GM21528 (cell line): ENCODE measurements around the gene IMMT.
"Not testable (repeated sequence)": the region's sequence is repeated elsewhere in the genome, so short reads cannot be mapped to it uniquely, and the experiment has no call there.

ENCODE experiments used
- ATAC-seq: cut with Tn5 transposase; IDR thresholded peaks from one replicate; pipeline ENCODE4 v1.9.1; 2021; ENCODE audit warnings: mild to moderate bottlenecking, moderate library complexity; ENCODE audit not compliant: unreplicated experiment, low FRiP score

IMMT gene

DNA sequence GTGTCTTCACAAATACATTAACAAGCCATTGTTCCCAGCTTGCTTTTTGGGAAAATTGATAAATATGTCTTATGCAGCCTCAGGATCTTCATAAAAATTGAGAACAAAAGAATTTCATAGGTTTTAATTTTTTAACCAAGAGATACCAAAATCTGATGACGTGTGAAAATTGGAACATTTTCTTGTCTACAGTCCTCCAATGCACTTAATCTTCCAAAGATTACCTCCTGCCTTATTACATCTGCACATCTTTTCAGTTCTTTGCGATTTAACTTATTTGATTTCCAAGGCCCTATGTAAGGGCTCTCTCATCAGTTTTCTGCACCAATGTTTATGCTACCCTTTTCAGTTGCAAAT lies 7.1 kb upstream of the IMMT start:
- no peak for ATAC-seq

DNA sequence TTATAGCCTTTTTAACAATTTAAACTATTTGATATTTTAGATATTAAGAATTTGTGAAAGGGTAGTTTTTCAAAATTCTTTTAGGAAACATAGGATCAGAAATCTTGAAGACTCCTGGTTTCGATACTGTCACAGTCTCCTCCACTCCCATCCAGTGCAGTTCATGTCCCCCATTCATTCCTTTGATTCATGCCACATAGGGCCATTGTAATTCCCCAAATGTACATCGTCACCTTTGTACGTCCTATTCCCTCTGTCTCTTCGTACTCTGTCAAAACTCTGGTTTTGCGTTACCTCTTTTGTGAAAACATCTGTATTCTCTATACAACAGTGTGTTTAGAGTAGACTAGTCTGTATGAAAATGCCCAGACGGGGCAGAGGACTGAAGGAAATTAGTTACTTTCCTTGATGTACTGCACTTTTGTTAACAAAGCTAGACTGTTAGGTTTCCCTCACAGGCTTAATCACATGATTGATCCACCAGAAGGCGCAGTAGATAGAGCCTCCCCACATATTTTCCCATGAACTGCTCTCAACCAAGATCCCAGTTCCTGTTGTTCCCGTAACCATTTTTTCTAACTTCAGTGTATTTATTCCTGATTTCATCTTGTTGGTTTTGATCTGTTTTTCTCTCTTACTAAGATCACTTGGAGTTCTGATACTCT lies 6.5 kb upstream of the IMMT start:
- no peak for ATAC-seq

DNA sequence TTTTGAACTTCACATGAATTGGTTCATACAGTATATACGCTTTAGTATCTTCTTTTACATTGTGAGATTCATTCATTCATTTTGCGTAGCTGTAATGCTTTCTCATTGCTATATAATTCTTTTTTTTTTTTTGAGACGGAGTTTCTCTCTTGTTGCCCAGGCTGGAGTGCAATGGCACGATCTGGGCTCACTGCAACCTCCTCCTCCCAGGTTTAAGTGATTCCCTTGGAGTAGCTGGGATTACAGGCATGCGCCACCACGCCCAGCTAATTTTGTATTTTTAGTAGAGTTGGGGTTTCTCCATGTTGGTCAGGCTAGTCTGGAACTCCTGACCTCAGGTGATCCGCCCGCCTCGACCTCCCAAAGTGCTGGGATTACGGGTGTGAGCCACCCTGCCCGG lies 5.3 kb upstream of the IMMT start:
- ATAC-seq: not testable (repeated sequence)

DNA sequence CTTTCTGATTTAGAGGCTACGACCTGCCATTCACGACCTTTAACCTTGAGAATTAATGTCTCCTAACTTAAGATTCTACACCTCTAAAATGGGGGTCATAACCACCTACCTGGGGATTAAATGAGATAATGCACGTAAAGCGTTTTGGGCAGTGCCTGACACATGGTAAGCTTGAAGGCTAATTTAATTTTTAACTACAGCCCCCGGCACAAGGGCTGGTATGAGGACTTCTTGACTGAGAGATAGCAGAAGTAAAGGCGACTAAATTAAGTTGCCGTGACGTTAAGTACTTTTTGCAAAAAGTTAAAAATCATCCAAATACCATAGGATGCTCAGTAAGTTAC lies 4.5 kb upstream of the IMMT start:
- no peak for ATAC-seq

DNA sequence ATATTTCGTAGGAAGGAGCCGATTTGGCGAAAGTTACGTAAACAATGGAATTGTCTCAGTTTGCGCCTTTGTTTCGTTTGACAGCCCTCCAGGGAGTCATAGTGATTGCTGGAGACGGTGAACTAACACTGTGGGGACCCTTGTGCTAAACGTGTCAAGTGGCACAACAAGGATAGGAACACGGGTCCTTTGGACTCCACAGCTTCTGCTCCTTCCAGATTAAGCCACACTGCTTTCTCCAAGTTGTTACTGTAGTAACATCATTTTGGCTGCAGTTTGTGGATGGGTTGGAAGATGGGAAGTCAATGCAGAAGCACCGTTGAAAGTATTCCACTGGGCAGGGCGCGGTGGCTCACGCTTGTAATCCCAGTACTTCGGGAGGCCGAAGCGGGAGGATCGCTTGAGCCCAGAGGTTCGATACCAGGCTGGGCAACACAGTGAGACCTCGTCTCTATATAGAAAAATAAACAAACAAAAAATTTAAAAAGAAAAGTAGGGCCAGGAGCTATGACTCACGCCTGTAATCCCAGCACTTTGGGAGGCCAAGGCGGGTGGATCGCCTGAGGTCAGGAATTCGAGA lies 636 bp upstream of the IMMT start:
- ATAC-seq: no peak

DNA sequence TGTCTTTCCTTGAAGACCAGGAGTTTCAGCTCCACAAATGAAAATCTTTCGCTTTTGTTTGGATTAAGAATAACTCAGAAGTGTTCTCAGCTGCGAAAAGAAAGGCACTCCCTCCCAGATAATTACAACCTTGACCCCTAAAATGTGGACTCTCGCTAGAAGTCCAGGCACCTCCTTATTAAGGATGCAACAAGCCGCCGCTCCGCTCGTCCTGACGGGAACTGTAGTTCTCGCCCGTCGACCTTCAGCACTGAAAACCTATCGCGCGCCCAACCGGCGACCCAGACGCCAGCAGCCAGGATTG lies 559 bp downstream of the IMMT start:
- ATAC-seq: no peak

- ATAC-seq: no peak
Measured at GRCh38 chr2:86193901-86194567, 1.2 kb downstream of the IMMT start.

- ATAC-seq: no peak
Measured at GRCh38 chr2:86189782-86190416, 5.4 kb downstream of the IMMT start.

- ATAC-seq: no peak
Measured at GRCh38 chr2:86186431-86186830, 8.8 kb downstream of the IMMT start.

- ATAC-seq: no peak
Measured at GRCh38 chr2:86185517-86186212, 9.6 kb downstream of the IMMT start.

GRCh38 chr2:86176597-86176996 lies 18.7 kb downstream of the IMMT start:
- no peak for ATAC-seq

GRCh38 chr2:86175828-86176227 lies 19.4 kb downstream of the IMMT start:
- ATAC-seq: no peak

DNA sequence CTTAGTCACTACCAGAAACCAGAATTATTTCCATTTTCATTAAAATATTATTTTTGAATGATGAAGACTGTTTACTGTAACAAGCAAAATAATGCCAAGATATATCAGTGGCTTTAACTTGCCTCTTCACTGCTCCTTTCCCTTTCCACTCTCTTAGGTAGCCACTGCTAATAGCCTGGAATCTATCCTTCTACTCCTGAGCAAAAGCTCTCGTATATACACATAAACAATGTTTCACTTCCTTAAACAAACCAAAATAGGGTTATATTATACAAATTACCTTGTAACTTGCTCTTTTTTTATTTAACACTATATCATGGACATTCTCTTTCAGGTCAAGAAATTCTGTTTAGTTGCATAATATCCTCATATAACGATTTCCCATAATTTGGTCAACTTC lies 20.8 kb downstream of the IMMT start:
- ATAC-seq: no peak

GRCh38 chr2:86172610-86173009 lies 22.7 kb downstream of the IMMT start:
- no peak for ATAC-seq

DNA sequence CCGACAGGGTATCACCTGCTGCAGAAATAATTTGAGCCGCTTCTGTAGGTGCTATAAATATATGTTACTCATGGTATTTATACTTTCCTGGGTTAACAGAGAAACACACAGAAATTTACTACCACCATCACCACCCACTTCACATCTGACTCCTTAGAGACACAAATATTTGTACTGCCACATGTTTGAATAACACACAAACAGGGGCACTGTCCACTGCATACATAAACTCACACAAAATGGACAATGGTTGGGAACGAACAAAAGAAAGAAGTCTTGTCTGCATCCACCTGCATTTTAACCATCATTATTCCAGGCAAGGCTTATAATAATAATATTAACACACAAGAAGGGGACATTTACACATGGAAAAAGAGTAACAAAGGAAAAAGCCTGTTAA lies 24.0 kb downstream of the IMMT start:
- no peak for ATAC-seq

DNA sequence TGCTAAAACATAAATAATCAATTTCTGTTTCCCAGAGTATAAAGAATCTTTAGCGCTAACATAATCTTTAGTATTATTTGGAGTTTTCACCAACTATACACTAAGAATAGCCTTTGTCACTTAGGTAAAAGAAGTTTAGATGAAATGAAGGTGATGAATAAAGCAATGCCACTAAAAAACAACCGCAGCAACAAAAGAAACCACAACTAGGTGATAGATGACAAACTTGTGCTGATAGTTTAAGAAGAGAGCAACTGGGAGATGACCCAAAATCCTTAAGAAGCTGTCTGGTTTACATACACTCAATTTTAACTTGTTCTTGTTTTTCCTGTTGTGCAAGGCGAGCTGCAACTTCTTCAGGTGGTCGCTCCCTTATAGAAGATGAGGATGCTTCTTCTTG lies 24.8 kb downstream of the IMMT start:
- ATAC-seq: no peak

DNA sequence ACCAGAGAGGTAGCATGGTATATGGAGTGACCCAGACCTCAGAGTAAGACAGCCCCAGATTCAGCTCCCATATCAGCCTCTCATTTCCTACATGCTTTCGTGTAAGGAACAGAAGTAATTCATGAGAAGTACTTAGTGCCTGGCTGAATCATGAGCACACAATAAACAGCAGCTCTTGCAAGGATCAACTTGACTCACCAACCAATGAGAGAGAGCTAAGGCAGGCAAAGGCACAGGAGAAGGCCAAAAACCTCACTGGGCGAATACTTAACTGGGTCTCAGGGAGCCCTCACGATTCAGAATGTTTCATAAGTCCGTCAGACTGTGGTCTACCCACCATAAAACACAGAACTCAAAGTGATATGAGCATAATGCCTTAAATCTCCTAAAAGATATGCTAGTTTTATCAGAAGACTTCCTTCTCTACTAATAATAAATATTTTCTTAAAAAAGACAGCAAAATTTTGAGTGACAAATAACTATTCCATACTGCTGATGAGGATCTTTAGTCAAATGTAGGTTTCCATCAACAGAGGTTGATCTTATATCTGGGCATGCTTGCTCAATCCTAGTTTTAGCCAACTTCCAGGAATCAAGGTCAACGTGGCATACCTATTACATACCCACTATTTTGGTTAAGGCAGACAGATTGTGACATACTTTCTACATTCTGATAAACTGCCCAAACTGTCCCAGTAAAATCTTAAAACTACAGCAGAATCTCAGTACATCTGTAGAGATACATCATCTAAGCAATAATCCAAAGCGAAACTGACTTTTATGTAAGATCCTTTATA lies 34.9 kb downstream of the IMMT start:
- no peak for ATAC-seq

GRCh38 chr2:86158286-86158685 lies 37.0 kb downstream of the IMMT start:
- no peak for ATAC-seq

GRCh38 chr2:86157009-86157556 lies 38.2 kb downstream of the IMMT start:
- no peak for ATAC-seq

DNA sequence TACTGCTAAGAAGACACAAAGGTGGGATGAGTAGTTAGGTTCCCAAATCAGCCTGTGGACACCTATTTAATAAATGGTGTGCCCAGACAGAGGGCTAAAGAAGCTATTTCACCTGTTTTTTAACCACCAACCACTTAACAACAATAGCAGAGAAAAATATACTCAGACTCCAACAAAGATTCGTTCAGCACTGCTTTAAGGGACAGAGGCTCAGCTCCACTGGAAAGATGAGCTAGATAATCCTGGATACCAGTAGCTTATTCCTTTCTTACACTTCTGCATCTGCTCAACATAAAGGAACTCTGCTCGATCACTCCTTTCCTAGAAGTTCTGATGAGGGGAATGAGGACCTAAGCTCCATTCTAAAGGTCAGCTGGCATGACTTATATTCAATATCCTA lies 44.8 kb downstream of the IMMT start:
- no peak for ATAC-seq
